ENCODE measurements around the gene SOD2. TPM values are rescaled to one million over a fixed set of nuclear protein-coding genes. Genes with fewer than 3 reads are reported as not detected.

SOD2 gene
- polyA plus RNA-seq, 3 donors = 447 to 746 (median 569) TPM

DNA sequence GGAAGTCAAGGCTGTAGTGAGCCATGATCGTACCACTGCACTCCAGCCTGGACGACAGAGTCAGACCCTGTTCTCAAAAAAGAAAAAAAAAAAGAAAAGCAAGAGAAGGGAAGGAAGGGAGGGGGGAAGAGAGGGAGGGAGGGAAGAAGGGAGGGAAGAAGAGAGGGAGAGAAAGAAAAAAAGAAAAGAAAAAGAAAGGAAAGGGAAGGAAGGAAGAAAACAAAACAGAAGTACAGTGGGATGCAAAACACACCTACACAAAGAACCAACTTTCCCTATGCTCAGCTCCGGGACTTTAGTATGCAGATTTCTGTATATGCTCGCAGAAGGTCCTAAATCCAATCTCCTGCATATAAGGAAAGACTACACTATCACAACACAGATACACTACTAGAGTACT, 31.7 kb upstream of the SOD2 start:
- intact Hi-C loops (cut with micrococcal nuclease) = loop anchor here (5.0 to 10.0 kb wide), 2 partner anchors 38 to 260 kb away; partner anchors contain the start of gene ACAT2 (in 2 of the 2)
- WGBS (ENCODE audit: insufficient coverage) = no CpG with 5 or more reads among the region's 4 CpGs
- Mint-ChIP-seq H3K4me3 (peak overlapping the region in 1 of 2 donors; percentile 20), H3K36me3 (peaks cover 5 to 21% of the 10 kb centered on the region in 2 donors), H3K9me3 (peaks cover 0 to 2% (median 0%) of the 10 kb centered on the region in 7 donors), H3K27ac (peak overlapping the region in 2 of 7 donors; percentile 18 to 62), H3K27me3 (ENCODE audit: low read depth in 3 of 3) (no peaks in the 10 kb centered on the region), H3K4me1 (peaks cover 26% of the 10 kb centered on the region)
- no peak overlapping the region for H3K9ac ChIP-seq (ENCODE audit: insufficient read depth, low read length, poor library complexity, severe bottlenecking)
- H4K20me1 ChIP-seq (ENCODE audit: insufficient read depth, low read length) = peaks cover 29% of the 10 kb centered on the region
- H3K4me1 ChIP-seq (ENCODE audit: control insufficient read depth in 1 of 2, insufficient read depth in 2 of 2, low read length in 2 of 2) = peaks cover 20 to 32% of the 10 kb centered on the region in 2 donors
- no peaks in the 10 kb centered on the region for H3K36me3 ChIP-seq (replicated peaks in 1 of 2; ENCODE audit: control insufficient read depth in 1 of 2, insufficient read depth in 2 of 2, low read length in 2 of 2)
- H3K4me3 ChIP-seq (replicated peaks in 1 of 3; ENCODE audit: low read depth in 2 of 3, low read length in 3 of 3) = no peak overlapping the region
- H3K27ac ChIP-seq (ENCODE audit: low read depth in 1 of 2, low read length in 2 of 2) = no peak overlapping the region
- peaks cover 84% of the 10 kb centered on the region for H3K79me2 ChIP-seq (ENCODE audit: insufficient read depth, low read length)
- no peak overlapping the region for H2AFZ ChIP-seq (ENCODE audit: insufficient read depth, low read depth, low read length, poor library complexity, severe bottlenecking)
- TF ChIP-seq, protein P1, sequence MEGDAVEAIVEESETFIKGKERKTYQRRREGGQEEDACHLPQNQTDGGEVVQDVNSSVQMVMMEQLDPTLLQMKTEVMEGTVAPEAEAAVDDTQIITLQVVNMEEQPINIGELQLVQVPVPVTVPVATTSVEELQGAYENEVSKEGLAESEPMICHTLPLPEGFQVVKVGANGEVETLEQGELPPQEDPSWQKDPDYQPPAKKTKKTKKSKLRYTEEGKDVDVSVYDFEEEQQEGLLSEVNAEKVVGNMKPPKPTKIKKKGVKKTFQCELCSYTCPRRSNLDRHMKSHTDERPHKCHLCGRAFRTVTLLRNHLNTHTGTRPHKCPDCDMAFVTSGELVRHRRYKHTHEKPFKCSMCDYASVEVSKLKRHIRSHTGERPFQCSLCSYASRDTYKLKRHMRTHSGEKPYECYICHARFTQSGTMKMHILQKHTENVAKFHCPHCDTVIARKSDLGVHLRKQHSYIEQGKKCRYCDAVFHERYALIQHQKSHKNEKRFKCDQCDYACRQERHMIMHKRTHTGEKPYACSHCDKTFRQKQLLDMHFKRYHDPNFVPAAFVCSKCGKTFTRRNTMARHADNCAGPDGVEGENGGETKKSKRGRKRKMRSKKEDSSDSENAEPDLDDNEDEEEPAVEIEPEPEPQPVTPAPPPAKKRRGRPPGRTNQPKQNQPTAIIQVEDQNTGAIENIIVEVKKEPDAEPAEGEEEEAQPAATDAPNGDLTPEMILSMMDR (IDR thresholded peaks at IDR 0.05) = no peak
- no peaks in the 10 kb centered on the region for H3K9me3 ChIP-seq (replicated peaks in 1 of 2; ENCODE audit: control insufficient read depth in 1 of 2, insufficient read depth in 1 of 2, low read length in 2 of 2)
- no peak for DNase-seq
- no peaks in the 10 kb centered on the region for H3K27me3 ChIP-seq (ENCODE audit: control insufficient read depth in 2 of 2, insufficient read depth in 2 of 2, low read length in 2 of 2)
- H3K4me2 ChIP-seq (replicated peaks; ENCODE audit: extremely low read depth, low read length, poor library complexity, severe bottlenecking) = no peak overlapping the region

DNA sequence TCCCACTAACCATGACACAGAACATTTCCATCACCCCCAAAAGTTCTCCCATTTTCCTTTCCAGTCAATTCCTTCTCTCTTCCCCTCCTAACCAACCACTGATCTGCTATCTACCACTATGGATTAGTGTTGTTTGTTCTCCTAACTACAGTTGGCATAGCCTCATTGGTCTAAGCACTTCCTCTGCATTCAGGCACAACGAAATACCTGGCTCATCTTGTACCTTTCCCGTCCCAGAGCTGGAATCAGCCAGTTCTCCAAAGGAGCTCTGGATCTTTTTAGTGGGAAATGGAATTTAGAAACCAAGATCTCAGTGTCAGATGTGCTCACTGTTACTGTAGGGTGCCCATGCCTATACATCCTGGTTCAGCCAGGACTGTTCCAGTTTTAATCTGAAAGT, 30.2 kb upstream of the SOD2 start:
- no peak overlapping the region for H3K4me2 ChIP-seq (replicated peaks; ENCODE audit: extremely low read depth, low read length, poor library complexity, severe bottlenecking)

More for the DNA sequence above, 30.2 kb upstream of the SOD2 start:
- Mint-ChIP-seq H3K36me3 (peaks cover 5 to 21% of the 10 kb centered on the region in 2 donors), H3K27ac (peak overlapping the region in 2 of 7 donors; percentile 11 to 43), H3K4me3 (no peak overlapping the region), H3K4me1 (peaks cover 13% of the 10 kb centered on the region), H3K9me3 (peaks cover 0 to 2% (median 0%) of the 10 kb centered on the region in 7 donors), H3K27me3 (ENCODE audit: low read depth in 3 of 3) (no peaks in the 10 kb centered on the region)
- DNase-seq = no peak
- peaks cover 70% of the 10 kb centered on the region for H3K79me2 ChIP-seq (ENCODE audit: insufficient read depth, low read length)
- no peak overlapping the region for H2AFZ ChIP-seq (ENCODE audit: insufficient read depth, low read depth, low read length, poor library complexity, severe bottlenecking)
- H3K4me1 ChIP-seq (ENCODE audit: control insufficient read depth in 1 of 2, insufficient read depth in 2 of 2, low read length in 2 of 2) = peaks cover 10 to 17% of the 10 kb centered on the region in 2 donors
- WGBS (ENCODE audit: insufficient coverage) = no CpG with 5 or more reads among the region's 2 CpGs
- no peak overlapping the region for H3K4me3 ChIP-seq (replicated peaks in 1 of 3; ENCODE audit: low read depth in 2 of 3, low read length in 3 of 3)
- no peak overlapping the region for H3K27ac ChIP-seq (ENCODE audit: low read depth in 1 of 2, low read length in 2 of 2)
- peaks cover 14% of the 10 kb centered on the region for H4K20me1 ChIP-seq (ENCODE audit: insufficient read depth, low read length)
- intact Hi-C loops (cut with micrococcal nuclease) = loop anchor here in 1 of 2 donors (10.0 kb wide), 1 partner anchor 262 kb away; no protein-coding TSS in a partner anchor
- no peaks in the 10 kb centered on the region for H3K36me3 ChIP-seq (replicated peaks in 1 of 2; ENCODE audit: control insufficient read depth in 1 of 2, insufficient read depth in 2 of 2, low read length in 2 of 2)
- no peaks in the 10 kb centered on the region for H3K27me3 ChIP-seq (ENCODE audit: control insufficient read depth in 2 of 2, insufficient read depth in 2 of 2, low read length in 2 of 2)
- H3K9me3 ChIP-seq (replicated peaks in 1 of 2; ENCODE audit: control insufficient read depth in 1 of 2, insufficient read depth in 1 of 2, low read length in 2 of 2) = no peaks in the 10 kb centered on the region
- TF ChIP-seq, protein P1 (IDR thresholded peaks at IDR 0.05) = no peak
- no peak overlapping the region for H3K9ac ChIP-seq (ENCODE audit: insufficient read depth, low read length, poor library complexity, severe bottlenecking)
